HG02571 (cell line): Measurements from ENCODE around the gene CHST8.

ENCODE experiments used
- ATAC-seq: cut with Tn5 transposase; IDR thresholded peaks from one replicate; pipeline ENCODE4 v1.9.1; 2021; ENCODE audit warnings: mild to moderate bottlenecking, moderate library complexity; ENCODE audit not compliant: unreplicated experiment

CHST8 gene

GRCh38 chr19:33784432-33784831, 162.7 kb downstream of the CHST8 start:
- no peak for ATAC-seq

GRCh38 chr19:33785795-33786194, 164.0 kb downstream of the CHST8 start:
- no peak for ATAC-seq

GRCh38 chr19:33788676-33789075, 166.9 kb downstream of the CHST8 start:
- ATAC-seq = no peak

DNA sequence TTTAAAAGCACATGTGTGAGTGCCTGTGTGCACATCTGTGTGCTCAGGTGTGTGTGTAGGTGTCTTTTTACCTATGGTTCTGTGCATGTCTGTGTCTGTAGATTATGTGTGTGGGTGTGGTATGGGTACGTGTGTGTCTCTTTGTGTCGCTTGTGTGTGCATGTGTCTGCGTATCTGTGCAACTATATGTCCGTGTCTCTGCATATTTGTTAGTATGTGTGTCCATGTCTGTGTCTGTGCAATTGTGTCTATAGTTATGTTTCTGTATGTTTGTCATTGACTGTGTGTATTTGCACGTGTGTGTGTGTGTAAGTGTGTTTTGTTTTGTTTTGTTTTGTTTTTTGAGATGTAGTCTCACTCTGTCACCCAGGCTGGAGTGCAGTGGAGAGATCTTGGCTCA, 167.6 kb downstream of the CHST8 start:
- ATAC-seq = no peak

- ATAC-seq = no peak
Measured at GRCh38 chr19:33794683-33795369, 173.1 kb downstream of the CHST8 start.

- no peak for ATAC-seq
Measured at GRCh38 chr19:33795370-33796163, 173.8 kb downstream of the CHST8 start.

- no peak for ATAC-seq
Measured at GRCh38 chr19:33796164-33796875, 174.6 kb downstream of the CHST8 start, which contains the start of gene KCTD15. KCTD15 (plus strand) TSS chr19:33796870; CDS start chr19:33800455, 3,585 bp downstream.

- no peak for ATAC-seq
Measured at GRCh38 chr19:33797802-33798671, 176.3 kb downstream of the CHST8 start.

DNA sequence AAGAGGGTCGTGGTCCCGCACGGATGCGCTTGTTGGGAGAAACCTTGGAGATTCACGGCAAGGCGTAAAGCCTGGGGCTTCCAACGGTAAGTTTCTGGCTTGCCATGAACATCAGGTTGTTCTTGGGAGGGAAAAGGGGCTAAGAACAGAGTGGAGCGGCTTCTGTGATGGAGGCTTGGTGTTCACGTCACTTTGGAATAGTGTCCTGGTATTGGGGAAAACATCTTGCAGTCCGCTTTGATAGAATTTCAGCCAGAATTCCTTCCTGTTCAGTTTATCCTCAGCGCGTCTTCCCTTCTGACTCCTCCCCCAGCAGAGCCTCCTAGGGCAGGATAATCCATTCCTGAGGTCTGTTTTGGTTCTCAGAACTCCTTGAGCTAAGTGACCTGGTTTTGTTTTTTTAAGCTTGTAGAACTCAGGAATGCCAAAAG, 176.9 kb downstream of the CHST8 start:
- no peak for ATAC-seq

DNA sequence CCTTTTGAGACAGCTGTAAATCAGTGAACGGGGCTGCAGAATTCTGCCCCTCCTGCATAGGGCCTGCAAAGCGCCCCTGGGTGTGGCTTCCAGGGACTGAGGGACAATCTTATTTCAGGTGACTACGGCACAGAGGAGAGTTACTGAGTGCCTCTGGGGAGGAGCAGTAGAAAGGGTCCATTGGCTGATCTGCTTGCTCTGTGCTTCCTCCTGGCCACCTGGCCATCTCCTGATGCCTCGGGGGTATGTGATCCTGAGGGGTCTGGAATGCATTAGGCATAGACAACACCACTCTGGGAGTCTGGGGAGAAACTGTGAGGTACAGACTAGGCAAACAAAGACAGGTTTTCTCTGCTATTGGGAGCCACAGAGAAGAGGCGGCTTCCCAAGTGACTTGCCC, 177.7 kb downstream of the CHST8 start:
- ATAC-seq = no peak

GRCh38 chr19:33800012-33800680, 178.4 kb downstream of the CHST8 start:
- no peak for ATAC-seq

GRCh38 chr19:33801411-33801810, 179.7 kb downstream of the CHST8 start:
- ATAC-seq = no peak

DNA sequence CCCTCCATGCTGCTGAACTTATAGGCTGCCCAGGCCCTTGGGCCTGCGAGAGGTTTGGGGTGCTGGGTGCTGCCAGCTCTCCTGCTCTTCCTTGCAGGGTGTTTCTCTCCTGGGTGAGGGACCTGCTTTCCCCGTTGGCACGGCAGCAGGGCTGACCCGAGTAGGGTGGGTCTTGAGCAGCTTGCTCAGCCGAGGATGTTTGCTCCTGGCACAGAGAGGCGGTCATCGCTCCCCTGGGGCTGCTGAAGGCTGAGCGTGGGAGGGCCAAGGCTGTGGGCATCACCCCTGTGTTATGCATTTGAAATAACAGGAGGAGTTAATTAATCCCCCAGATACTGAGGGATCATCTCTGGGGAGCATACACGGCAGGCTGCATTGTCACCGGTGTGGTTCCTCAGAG, 180.2 kb downstream of the CHST8 start:
- no peak for ATAC-seq

DNA sequence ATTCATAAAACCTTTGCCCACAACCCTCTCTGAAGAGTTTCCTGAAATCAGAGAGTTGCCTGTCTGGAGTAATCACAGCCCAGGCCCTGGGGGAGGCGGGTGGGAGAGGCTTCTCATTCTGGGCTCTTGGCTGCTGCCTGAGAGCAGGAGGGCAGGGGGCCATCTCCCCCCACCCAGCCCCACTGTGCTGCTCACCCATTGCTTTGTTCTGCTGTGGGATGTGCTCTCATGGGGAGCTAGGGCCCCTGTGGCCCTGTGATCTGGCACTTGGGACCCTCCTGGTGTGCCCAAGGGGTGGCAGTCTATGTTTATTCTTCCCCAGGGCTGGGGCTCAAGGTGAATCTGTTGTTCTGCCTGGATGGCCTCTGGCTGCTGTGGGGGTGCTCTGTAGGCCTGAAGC, 181.0 kb downstream of the CHST8 start:
- ATAC-seq = no peak

- no peak for ATAC-seq
Measured at GRCh38 chr19:33803383-33803782, 181.6 kb downstream of the CHST8 start.

DNA sequence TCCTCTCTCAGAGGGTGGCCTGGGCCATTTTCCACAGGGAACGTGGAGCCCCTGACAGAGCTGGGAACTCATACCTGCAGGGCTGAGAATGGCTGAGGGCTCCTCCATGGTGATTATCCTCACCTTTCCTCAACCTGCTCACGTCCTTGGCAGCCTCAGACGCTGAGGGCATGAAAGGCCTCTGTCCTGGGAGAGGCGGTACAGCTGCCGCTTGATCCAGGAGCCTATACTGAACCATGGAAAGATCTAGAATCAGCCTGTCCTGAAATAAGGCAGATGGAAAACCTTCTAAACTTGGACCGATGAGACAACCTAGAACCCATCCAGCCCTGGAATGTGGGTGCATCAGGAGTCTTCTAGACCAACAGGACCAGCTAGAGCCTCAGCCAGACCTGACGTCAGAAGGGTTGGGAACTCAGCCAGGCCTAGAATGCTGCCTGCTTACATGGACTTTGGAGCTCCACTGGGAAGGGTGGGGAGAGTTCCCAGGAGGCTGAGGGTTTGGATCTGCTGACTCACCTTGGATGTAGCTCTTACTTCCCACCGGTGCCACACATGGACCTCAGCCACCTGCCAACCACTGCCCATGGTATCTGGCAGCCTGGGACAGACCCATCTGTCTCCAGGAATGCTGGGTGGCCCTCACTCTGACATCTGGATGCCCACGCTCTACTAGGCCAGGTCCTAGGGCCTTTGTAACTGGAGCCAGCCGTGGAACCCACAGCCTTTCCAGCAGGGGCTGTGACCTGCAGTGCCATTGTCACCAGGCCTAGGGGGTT, 182.5 kb downstream of the CHST8 start:
- ATAC-seq = no peak

DNA sequence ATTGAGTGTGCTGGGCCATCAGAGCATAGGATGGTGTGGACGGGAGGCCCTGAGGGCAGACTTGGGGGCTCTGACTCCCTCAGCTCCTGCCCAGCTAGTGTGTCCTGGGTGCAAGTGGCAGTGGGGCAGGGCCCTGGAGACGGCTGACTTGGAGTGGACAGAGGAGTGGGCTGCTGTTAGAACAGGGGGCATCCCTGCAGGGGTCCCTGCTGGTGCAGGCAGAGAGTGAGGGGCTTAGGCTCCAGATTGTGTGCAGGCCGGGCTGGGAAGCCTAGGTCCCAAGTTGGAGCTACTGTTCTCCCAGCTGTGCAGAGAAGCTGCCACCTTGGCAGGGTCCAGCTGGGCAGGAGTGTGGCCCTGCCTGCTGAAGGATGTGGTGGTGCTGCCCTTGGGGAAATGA, 183.6 kb downstream of the CHST8 start:
- ATAC-seq = no peak

DNA sequence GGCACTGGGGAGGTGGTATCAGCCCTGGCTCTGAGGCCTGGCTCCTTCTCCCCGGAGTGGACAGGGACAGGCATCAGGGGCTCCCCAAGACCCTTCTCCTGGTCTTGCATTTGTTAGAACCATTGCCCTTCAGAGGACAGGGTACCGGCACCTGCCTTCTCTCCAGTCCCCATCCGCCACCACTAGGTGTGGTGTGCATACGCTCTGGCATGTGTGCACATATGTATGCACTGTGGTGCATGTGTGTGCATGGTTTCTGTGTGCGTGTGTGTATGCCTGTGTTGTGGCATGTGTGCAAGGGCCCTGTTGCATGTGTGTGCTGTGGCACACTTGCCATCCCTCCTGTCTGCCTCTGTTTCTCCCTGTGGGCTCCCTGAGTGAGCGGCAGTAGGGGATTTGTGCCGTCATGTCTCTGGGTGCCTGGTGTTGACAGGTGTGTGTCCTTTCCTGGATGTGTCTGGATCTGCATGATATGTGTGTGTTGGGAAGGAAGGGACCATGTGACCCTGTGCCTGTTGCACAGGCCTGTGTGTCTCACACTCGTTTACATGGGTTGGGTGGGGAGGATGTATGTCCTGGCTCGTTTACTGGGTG, 184.2 kb downstream of the CHST8 start:
- ATAC-seq = no peak

DNA sequence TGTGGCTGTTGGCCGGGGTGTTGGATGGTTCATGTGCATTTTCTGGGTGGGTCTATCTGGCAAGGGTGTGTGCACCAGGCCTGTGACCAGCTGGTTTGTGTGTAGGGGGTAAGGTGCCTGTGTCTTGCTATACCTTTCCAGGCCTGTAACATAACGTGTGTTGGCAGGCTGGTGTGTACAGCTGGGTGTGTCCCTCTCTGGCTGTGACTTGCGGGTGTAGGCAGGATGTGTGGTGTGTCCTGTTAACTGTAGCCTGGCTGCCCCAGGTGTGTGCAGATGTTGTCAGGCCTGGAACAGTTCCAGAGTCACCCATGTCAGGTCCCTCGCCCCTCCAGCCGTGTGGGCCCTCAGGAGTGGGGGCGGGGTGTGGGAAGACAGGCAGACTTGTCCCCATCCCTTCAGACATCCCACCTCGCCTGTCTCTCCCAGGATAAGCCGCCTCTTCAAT, 184.7 kb downstream of the CHST8 start:
- ATAC-seq = no peak
